Amniotic epithelial cell (primary cell): ENCODE data around the gene METAP2.

Experiments
- DNase-seq: peaks from one replicate; pipeline ENCODE4 v3.0.0-alpha.2; 2010; ENCODE audit warnings: low read depth

METAP2 gene

DNA sequence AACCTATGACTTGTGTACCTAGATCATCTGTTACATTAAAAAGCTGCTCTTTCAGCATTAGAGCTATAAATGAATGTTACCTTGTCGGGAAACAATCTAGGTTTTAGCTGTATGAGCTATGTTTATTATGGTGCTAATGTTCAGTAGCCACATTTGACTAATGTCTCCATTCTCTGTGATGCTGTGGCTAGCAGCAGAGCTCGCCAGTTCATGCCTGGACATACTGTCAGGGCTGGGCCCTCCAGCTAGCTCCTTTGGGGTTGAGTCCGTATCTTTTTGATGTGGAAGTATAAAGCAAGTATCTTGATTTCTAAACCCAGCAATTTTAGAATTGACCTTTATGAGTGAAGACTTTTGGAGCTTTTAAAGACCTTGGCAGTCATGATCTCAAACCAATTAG, 41.2 kb downstream of the METAP2 start:
- no peak for DNase-seq

DNA sequence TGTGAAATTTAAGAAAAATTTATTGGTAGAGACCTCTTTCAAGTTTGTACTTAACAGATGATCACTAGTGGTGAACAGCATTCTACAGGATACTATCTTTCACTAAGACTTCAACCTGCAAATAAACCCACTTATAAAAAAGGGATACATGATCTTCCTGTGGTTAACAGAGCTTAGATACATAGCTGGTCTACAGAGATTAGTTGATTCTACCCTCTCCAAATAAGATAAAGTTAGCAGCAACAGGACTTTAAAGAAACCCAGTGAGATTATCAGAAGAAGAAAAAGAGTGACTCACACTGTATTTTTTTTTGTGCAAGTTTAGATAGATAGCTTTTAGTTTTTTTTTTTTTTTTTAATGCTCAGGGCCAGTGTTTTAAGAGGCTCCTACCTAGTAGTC, 42.8 kb downstream of the METAP2 start:
- peak; percentile 81 for DNase-seq

DNA sequence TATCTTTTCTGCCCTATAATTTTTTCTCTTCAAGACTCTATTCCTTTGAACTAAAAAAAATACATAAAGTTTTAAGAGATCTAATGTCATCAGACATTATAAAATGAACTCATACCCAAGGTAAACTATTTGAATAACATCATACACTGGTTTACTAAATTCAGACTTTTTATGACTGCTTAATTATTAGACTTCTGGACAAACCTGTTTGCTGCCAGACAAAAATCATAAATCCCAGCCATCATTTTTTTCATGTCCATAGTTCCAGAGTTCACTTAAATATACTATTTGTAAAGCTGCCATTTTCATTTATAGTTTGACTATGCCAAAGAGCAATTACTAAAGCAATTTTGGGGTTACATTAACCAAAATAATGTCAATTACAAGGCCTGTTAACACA, 43.3 kb downstream of the METAP2 start:
- no peak for DNase-seq

DNA sequence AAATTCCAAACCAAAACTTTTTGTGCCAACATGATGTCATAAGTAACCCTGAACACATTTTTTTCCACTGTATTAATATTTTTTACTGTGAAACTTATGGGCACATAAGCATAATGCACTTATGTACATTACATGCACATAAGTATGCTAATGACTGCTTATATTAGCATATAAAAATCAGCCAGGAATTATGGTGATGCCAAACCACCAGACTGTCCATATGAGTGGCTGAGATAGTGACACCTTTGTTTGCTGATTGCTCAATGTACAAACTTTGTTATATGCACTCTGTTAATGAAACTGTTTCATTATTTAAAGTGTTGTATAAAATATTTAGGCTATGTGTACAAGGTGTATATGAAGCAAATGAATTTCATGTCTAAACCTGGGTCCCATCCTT, 45.0 kb downstream of the METAP2 start:
- DNase-seq = no peak

DNA sequence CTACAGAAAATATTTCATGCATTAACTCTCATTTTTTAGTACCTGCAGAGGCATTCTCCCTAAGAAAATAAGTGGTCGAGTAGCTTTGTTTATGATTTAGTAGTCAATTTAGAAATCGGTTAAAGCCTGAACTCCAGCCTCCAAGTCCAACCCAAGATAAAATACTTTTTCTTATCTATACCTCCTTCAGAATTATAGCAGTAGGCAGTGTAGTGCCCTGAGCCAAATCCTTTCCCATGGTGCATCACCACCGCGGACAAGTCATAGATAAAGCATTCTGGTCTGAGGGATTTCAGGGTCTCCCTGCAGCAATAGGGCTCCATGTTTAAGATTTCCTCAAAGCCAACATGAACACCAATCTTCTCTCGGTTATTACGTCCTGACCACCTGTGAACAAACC, 46.9 kb downstream of the METAP2 start:
- peak; percentile 49 for DNase-seq

DNA sequence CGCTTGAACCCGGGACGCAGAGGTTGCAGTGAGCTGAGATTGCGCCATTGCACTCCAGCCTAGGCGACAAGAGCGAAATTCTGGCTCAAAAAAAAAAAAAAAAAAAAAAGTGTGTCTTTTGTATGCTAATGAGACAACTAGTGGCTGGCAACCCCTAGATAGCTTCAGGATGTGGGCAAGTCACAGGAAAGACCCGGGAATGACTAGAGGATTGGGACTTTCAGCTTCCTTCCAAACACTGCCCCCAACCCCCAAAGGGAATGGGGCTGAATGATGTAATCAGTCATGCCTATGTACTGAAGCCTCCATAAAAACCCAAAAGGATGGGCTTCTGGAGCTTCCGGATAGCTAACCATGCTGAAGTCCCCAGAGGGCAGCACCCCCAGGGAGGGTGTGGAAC, 48.7 kb downstream of the METAP2 start:
- DNase-seq = no peak

DNA sequence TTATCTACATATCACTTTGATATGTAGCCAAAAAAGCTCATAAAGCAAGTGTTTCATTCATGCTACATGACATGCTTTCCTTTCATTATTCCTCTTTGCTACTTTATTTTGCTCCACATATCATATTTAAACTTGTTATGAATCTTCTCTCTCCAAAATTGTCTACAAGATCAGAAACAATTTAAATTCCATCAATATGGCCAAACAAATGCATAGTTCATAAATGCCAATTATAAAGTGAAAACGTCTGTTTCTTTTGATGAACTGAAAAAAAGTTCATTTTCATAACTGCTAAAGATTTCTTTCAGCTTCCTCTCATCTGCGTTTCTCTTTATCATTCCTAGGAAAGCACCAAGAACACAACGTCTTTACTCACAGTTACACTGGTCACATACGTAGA, 54.5 kb downstream of the METAP2 start:
- no peak for DNase-seq

DNA sequence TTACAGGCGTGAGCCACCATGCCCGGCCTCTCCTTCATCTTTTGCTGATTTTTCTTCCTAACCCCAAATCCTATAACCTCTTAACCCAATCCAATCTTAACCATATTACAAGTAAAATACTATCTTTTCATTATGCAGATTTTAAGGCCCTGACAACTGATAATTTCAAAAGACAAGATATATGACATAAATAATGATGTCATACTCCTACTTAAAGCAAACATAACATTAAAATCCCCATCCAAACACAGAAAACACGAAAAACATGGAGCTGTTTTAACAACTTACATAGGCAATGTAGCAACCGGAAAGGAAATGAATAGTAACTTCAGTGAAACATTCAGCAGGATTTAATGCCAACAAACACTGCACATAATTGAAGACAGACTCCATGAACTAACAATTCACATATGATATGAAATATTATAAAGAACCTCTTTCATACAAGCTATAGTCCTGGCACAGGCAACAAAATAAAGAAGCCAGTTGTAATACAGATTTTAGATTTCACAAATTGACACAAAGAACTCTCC, 55.8 kb downstream of the METAP2 start:
- DNase-seq = no peak

DNA sequence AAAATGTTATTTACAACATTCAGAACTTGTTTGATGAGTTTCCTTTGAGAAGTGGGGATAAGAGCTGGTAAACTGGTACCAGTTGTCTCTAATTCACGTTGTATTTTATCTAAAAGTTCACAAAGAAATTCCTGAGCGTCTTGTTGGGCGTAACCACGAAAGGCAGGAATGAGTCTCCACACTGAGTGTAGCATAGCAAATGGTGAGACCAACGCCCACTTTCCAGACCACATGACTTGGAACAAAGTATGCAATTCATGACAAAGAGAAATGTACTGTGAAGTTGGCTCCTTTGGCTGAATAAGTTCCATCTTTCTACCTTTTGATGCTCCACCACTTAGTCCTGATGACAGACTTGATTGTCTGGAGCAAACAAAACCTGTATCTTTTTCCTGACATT, 58.9 kb downstream of the METAP2 start:
- peak; percentile 78 for DNase-seq

DNA sequence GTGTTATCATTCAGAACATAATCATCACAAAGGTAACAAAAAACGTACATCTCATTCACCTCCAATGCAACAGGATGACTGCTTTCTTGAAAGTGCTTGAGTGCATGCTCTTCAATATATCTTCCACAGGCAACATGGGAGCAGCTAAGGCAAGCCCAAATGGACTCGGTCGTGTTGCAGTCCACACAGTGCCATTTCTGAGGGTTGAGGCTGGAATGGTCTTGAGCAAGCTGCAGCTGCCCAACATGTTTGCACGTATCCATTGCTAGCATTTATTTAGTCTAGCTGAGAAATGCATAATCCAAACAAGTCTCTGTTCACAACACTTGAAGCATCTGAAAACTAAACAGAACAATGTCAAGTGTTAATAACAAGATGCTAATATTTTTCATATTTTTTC, 60.0 kb downstream of the METAP2 start:
- DNase-seq = no peak

DNA sequence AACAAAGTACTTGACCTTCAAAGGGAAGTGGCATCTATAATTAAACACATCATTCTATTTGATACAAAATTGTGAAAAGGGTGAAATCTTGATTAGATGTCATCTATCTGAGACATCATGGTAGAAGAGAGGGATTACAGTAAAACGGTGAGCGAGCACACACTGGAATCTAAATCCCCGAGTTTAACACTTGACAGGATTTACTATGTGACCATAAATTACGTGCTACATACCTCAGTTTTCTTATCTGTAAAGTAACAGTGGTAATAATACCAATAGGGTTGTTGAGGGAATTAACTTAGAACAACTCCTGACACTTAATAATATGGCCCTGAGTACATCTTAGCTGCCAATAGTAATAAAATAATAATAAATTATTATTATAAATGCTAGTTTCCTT, 64.1 kb downstream of the METAP2 start:
- DNase-seq = no peak

DNA sequence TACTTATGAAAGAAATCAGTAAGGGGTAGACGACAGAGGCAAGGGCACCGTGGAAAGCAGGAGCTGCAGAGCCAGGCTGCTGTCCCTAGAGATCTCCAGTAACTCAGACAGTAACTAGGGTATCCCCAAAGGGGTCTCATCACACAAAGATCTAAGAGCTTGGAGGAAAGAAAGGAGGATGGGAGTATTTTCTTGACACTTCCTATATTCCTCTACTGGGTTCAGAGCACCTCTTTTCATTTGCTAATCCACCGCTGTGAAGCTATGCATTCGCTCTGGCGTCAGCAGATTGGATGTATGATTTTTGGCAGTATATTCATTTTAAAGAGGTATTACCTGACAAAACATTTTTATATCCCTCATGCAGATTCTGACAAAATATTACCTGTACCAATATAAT, 64.7 kb downstream of the METAP2 start:
- DNase-seq = no peak

DNA sequence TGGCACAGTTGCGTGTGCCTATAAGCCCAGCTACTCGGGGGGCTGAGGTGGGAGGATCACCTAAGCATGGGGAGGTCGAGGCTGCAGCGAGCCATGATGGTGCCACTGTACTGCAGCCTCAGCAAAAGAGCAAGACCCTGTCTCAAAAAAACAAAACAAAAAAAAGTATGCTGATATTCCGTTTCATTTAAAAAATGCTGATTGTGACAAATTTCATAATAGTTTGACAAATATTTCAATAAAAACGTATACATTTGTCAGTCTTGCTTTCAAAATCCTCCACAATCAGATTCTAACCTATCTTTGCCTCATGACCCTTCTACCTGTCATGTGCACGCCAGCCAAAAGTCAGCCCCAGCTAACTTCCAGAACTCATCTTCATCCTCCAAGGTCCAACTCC, 67.5 kb downstream of the METAP2 start:
- no peak for DNase-seq

DNA sequence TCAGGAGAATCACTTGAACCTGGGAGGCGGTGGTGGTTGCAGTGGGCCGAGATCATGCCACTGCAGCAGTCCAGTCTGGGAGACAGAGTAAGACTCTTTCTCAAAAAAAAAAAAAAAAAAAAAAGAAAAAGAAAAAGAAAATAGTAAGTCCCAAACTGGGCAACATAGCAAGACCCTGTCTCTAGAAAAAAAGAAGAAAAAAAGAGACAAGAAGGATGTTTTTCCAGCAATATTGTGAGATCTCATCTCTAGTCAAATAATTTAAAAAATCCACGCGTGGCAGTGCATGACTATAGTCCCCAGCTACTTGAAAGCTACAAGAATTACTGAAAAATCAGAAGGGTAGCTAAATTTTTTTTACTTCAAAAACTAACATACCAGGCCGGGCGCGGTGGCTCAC, 69.4 kb downstream of the METAP2 start:
- no peak for DNase-seq

DNA sequence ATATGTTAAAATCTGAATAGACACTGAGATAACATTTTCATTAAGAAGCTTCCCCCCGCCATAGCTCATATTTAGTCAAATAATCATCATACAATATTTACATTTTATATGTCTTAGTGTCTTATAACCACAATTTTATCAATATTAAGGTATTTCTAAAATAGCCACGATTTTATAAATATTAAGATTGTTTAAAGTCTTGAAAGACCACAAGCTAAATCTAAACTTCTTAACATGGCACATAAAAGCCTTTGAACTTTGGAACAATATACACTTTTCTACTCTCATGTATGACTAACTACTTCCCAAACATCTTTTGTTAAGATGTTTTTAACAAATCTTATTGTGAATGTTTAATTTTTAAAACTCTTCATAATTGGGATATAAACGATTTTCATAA, 70.8 kb downstream of the METAP2 start:
- DNase-seq = no peak

DNA sequence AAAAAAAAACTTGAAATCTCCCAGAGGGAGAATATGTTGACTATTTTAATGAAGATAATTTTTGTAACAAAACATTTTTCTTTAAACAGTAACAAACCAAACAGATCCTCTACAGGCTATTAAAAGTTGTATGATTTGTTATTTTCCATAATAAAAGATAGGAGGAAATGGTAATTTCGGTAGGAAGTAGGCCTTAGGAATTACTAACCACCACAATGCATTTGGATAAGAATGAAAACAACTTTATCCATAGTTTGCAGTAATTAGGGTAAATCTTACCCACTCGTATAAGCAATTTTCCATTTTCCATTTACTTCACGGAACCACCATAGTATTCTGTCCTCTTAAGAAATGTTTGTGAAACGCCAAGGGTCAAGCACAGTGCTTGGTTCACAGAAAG, 71.4 kb downstream of the METAP2 start:
- DNase-seq = no peak

DNA sequence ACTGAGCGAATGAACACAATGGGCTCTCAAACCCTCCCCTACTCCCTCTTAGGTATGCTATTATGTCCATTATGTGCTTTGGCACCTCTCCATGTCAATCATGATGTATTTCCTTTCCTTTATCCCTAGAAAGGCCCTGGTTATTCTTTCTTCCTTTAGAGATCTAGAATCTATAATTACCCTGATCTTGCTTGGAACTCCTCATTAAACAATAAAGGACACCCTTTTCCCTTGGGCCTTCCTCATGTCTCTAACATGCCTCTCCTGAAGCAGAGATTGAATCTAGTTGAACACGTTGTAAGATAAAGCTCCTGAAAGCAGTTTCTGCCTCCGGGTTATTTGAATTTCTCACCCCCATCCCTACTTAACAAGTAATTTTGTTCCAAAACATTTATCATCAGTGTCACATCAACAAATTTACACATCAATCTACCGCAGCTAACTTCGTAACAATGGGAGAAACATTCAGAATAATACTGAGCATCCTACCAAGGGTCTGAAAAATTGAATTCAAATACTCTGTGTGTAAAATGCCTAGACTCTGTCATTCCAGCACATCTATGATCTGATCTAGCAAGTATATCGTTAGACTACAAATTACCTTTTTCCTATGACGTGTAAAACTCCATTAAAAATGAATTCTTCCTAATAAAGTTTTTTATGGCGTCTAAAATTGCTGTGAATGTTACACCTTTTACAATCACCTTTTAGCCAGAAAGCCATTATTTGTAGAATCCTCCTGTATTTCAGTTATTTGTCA, 72.0 kb downstream of the METAP2 start:
- DNase-seq = no peak

DNA sequence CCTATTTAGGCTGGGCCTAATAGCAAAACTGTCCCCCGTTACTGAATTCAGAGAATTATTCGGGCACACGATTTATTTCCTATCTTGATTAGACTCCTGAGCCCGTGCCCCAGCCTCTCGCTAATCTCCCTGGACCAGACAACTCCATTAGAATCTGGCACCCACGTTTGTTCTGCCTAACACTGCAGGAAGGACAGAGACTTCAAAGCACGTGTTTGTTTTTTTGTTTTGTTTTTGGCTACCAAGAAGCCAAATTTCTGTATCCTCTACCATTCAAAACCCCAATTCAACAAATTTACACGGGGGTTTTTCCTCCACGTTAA, 72.5 kb downstream of the METAP2 start:
- no peak for DNase-seq

DNA sequence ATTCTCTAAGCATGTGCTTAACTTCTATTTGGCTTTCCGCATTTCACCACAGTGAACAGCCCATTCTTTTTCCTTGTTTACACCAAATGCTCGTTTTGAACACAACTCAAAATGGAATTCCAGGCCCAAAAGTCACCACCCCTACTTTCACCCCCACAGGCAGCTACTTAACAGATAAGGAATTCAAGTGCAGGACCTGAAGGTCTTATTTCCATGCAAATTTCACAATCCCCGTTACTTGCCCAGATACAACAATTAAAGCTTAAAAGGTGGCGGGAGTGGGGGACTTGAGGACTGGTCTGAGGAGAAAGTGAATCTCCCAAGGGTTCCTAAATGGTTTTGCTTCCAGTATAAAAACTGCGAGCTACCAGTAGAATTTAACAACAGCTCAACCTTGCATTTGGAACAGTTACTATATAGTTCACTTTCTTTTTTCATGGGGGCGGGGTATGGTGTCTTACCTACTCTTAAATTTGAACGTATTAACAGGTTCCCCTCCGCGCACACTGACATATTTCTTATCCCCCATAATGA, 73.6 kb downstream of the METAP2 start:
- DNase-seq = peak; percentile 93

DNA sequence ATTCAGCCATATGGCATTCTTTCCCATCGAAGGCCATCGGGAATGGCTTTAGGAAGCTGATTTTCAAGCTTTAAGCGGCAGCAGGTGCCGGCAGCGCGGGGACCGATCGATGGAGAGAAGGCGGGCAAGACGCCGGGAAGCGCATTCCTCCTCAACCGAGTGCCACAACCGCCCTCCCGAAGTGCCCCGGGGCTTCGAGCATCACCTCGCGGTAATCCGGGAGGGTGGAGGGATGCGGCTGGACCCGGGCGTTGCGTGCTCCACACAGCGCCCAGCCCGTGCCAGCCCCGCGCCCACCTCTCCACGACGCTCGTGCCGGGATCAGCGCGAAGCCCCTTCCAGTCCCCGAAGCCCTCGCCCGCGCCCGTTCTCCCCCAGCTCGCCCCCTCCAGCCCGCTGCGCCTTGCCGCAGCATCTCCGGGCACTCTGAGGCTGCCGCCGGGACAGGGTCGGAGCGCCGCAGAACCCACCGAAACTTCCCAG, 74.1 kb downstream of the METAP2 start:
- no peak for DNase-seq

DNA sequence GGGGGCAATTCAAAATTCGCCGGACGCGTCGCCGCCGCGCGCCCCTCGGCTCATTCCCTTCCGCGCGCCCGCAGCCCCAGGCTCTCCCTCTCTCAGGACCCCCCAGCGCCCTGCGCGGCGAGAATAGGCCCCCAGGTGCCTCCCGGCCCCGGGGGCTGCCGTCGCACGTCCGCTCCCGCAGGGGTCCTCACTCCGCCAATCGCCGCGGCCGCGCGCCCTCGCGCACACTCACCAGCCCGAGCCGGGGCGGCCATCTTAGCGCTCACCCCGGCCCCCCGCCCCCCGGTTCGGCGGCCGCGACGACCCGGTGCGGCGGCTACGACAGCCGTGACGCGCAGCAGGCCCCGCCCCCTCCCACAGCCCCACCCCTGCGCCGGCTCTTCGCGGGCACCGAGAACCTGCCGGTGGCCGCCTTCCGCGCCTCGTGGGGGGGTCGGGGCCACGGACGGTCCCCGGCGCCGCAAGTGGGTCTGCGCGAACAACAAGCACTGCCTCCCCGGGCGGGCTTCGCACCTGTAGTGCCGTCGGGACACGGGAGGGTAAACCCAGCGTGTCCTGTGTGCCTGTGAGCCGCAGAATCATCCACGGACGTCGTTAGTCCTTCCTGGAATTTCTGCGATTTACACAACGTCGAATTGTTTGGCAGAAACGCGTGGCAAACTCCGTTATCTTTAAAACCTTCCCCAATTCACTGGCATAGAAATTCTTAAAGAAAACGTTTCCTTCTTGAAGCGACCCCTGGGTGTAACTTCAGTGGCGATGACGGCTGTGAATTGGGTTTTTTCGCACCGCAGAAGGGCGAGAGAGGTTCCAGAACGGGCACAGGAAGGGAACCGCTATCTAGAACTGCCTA, 74.8 kb downstream of the METAP2 start:
- DNase-seq = peak; percentile 15

DNA sequence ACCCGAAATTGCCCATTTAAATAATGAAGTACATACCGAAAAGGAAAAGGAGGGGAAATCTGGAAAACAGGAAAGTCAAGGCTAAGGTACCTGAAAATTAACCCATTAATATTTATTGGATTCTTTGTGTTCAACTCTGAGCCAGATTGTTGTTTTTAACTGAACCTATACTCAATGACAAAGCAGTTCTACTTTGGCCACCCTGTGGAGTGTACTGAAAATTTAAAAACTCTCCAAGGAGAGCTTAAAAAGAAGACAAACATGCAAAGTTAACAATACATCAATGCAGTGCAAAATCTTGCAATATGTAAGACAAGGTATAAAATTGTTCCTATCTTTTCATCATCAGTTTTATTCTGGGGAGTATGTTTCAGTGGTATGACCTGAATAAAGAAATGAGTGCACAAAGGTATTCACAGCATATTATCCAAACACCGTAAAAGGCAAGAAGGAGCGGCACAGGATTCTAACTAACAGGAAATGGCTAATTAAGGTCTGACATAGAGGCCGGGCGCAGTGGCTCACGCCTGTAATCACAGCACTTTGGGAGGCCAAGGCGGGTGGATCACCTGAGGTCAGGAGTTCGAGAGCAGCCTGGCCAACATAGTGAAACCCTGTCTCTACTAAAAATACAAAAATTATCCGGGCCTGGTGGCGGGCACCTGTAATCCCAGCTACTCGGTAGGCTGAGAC, 75.6 kb downstream of the METAP2 start:
- no peak for DNase-seq
